Liver (tissue), 3 donors: ENCODE results near the gene RAB17.

ENCODE experiments used
- RAD21 ChIP-seq, 2 donors: IDR thresholded peaks; 2 replicates each; pipeline ENCODE4 v1.6.1; 2016; ENCODE audit warnings: antibody characterized with exemption in 2 of 2, mild to moderate bottlenecking in 2 of 2
- YY1 ChIP-seq: IDR thresholded peaks from 2 replicates; pipeline ENCODE4 v1.6.1; 2016; ENCODE audit warnings: antibody characterized with exemption, mild to moderate bottlenecking
- TF ChIP-seq, protein P1 (sequence below): fragments of 150-350 bp; IDR thresholded peaks from 2 replicates; pipeline ENCODE4 v1.5.1; 2017; ENCODE audit warnings: improper control_type of control experiment, low read depth, low read length; ENCODE audit not compliant: missing input control
- TF ChIP-seq, protein P2 (sequence below): IDR thresholded peaks from 2 replicates; pipeline ENCODE4 v1.6.1; 2016; ENCODE audit warnings: antibody characterized with exemption
- donor health status: healthy.
- donor health status: healthy.

DNA sequence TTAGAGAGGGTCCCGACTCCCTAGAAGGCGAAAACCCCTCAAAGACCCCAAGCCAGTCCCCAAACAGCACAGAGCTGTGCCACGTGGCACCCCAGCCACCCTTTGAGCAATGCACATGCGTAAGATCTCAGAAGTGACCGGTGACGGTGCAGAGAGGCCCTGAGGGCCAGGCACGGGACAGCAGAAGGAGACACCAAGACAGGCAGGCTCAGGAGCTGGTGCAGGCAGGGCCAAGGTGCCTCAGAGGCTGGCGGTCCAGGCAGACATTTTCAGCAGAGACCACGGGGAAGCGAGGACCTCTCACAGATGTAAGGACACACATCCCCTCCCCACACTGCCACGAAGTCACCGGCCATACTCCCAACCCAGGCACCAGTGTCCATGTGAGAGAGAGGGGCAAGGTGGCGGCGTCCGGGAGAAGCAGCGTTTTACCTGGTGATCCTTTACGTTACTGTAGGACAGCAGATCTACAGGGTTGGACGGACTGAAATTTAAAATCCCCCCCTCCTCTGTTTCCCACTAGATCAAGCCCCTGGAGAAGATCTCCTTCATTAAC, 2.0 kb upstream of the RAB17 start:
- TF ChIP-seq YY1 (no peak), RAD21 (IDR thresholded peaks at IDR 0.05) (no peak)
- TF ChIP-seq, protein P1, sequence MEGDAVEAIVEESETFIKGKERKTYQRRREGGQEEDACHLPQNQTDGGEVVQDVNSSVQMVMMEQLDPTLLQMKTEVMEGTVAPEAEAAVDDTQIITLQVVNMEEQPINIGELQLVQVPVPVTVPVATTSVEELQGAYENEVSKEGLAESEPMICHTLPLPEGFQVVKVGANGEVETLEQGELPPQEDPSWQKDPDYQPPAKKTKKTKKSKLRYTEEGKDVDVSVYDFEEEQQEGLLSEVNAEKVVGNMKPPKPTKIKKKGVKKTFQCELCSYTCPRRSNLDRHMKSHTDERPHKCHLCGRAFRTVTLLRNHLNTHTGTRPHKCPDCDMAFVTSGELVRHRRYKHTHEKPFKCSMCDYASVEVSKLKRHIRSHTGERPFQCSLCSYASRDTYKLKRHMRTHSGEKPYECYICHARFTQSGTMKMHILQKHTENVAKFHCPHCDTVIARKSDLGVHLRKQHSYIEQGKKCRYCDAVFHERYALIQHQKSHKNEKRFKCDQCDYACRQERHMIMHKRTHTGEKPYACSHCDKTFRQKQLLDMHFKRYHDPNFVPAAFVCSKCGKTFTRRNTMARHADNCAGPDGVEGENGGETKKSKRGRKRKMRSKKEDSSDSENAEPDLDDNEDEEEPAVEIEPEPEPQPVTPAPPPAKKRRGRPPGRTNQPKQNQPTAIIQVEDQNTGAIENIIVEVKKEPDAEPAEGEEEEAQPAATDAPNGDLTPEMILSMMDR: no peak
- TF ChIP-seq, protein P2, sequence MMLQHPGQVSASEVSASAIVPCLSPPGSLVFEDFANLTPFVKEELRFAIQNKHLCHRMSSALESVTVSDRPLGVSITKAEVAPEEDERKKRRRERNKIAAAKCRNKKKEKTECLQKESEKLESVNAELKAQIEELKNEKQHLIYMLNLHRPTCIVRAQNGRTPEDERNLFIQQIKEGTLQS: no peak
